ENCODE measurements around the gene KHDC4. TPM values are rescaled to one million over a fixed set of nuclear protein-coding genes. Genes with fewer than 3 reads are reported as not detected.
A peak's percentile ranks its signal among the peaks of the same experiment; 100 is the strongest.

KHDC4 gene
- total and polyA plus RNA-seq, 2 experiments from 2014 or later: 47.1 to 57.7 TPM

DNA sequence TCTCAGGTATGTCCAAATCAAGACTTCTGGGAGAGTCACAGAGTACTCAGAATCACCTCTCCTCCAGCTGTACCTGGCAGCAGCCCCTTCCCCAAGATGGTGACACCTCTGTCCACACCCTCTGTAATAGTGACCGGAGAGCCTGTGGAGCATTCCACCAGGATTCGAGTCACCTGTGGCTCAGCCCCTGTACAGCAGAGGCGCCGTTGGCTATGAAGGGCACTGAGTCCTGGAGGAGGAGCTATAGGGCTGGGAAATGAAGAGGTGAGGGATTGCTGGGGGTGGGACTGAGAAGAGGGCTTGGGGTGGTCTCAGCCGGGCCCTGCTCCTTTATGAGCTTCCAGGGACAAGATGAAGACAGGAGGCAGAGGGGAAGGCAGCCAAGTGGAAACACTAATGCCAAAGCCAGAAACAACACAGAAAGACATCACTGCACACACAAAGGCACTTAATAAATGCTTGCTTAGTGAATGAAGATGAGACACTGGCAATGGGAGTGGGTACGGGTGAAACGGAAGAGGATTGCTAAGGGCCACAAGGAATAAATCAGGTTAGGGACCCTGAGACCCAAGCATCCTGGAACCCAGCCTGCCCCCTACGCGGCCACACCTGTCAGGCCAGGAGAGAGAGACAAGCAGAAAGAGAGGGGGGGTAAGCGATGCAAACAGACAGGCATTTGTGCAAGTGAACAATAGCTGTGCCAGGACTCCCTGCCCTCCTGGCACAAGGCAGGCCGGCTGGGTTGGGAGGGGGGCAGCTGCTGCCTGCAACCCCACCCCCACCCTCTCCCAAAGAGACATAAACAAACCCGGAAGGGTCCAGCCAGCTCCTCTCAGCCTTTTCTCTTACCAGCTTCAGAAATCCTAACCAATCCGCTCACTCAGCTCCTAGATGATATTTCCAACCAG lies 40.2 kb upstream of the KHDC4 start:
- Mint-ChIP-seq H3K27me3 (ENCODE audit: insufficient read depth, low read depth, poor library complexity) (peaks cover 23% of the 10 kb centered on the region), H3K4me1 (peaks cover 71% of the 10 kb centered on the region), H3K27ac (peak overlapping the region; percentile 60; the same call in 1 of the 2 replicates), H3K36me3 (ENCODE audit: low read depth) (peaks cover 11% of the 10 kb centered on the region; the same call in 2 of the 3 replicates), H3K4me3 (peak overlapping the region; percentile 84), H3K9me3 (no peaks in the 10 kb centered on the region)
- H3K79me2 ChIP-seq (replicated peaks; ENCODE audit: insufficient read depth): peaks cover 83% of the 10 kb centered on the region
- peaks cover 18% of the 10 kb centered on the region for H3F3A ChIP-seq (replicated peaks; ENCODE audit: low read depth)
- H3K4me2 ChIP-seq: peak overlapping the region; percentile 82
- DNase-seq (ENCODE audit: low spot score): no peak
- no peak overlapping the region for H3K27ac ChIP-seq (ENCODE audit: low read depth)
- H2AFZ ChIP-seq: no peak overlapping the region
- peaks cover 66% of the 10 kb centered on the region for H3K4me1 ChIP-seq (ENCODE audit: insufficient read depth)
- no peaks in the 10 kb centered on the region for H3K27me3 ChIP-seq (ENCODE audit: insufficient read depth)
- H3K9me2 ChIP-seq (ENCODE audit: insufficient read depth): no peaks in the 10 kb centered on the region
- no peak for ATAC-seq
- peak overlapping the region; percentile 96; the same call in 1 of the 2 replicates for H3K4me3 ChIP-seq
- no peaks in the 10 kb centered on the region for H3K36me3 ChIP-seq (ENCODE audit: insufficient read depth)
- TF ChIP-seq ETS1 (IDR thresholded peaks at IDR 0.05) (no peak), EZH2phosphoT487 (IDR thresholded peaks at IDR 0.05; ENCODE audit: unreplicated experiment) (no peak), CTCF (conservative IDR thresholded peaks at IDR 0.05; ENCODE audit: low read depth in 2 of 2) (peak; percentile 17 to 31; a peak in 3 of 4 replicates)
- peaks cover 61% of the 10 kb centered on the region for H4K20me1 ChIP-seq (replicated peaks; ENCODE audit: insufficient read depth)

DNA sequence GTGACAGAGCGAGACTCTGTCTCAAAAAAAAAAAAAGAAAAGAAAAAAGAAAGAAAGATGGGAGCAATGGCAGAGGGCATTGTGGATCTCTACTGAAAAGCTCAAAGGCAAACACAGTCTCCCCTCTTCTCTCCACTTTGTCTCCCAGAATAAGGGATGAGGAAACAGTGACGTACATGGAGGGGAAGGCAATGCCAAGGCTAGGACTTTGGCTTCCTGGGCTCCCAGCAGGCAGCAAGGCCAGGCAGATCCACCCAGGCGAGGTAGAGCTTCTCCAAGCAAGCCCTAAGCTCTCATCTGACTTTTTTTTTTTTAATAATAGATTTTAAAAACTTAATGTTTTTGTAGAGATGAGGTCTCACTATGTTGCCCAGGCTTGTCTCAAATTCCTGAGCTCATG lies 39.5 kb upstream of the KHDC4 start:
- Histone ChIP-seq H3K27me3 (ENCODE audit: insufficient read depth) (no peaks in the 10 kb centered on the region), H3K4me1 (ENCODE audit: insufficient read depth) (peaks cover 65% of the 10 kb centered on the region), H3K27ac (ENCODE audit: low read depth) (no peak overlapping the region), H3K79me2 (replicated peaks; ENCODE audit: insufficient read depth) (peaks cover 90% of the 10 kb centered on the region), H4K20me1 (replicated peaks; ENCODE audit: insufficient read depth) (peaks cover 61% of the 10 kb centered on the region), H2AFZ (no peak overlapping the region), H3K9me2 (ENCODE audit: insufficient read depth) (no peaks in the 10 kb centered on the region), H3K4me3 (no peak overlapping the region), H3K4me2 (no peak overlapping the region), H3K36me3 (ENCODE audit: insufficient read depth) (no peaks in the 10 kb centered on the region), H3F3A (replicated peaks; ENCODE audit: low read depth) (0 out of 2 replicates have a peak, but pooled peaks cover 11% of the 10 kb centered on the region)
- H3K27me3 Mint-ChIP-seq (ENCODE audit: insufficient read depth, low read depth, poor library complexity): peaks cover 27% of the 10 kb centered on the region
- peaks cover 16% of the 10 kb centered on the region for H3K36me3 Mint-ChIP-seq (ENCODE audit: low read depth)
- no peaks in the 10 kb centered on the region for H3K9me3 Mint-ChIP-seq
- ATAC-seq: no peak
- DNase-seq (ENCODE audit: low spot score): no peak
- H3K4me3 Mint-ChIP-seq: no peak overlapping the region
- H3K4me1 Mint-ChIP-seq: peaks cover 76% of the 10 kb centered on the region
- H3K27ac Mint-ChIP-seq: no peak overlapping the region
- TF ChIP-seq POLR2AphosphoS5 (IDR thresholded peaks at IDR 0.05; ENCODE audit: low read depth) (no peak), EZH2phosphoT487 (IDR thresholded peaks at IDR 0.05; ENCODE audit: unreplicated experiment) (no peak), ETS1 (IDR thresholded peaks at IDR 0.05) (no peak), EZH2 (IDR thresholded peaks at IDR 0.05; ENCODE audit: low read depth, unreplicated experiment) (no peak), JUNB (IDR thresholded peaks at IDR 0.05; ENCODE audit: unreplicated experiment) (no peak), CTCF (conservative IDR thresholded peaks at IDR 0.05; ENCODE audit: low read depth in 2 of 2) (no peak), NANOG (IDR thresholded peaks at IDR 0.05; ENCODE audit: borderline replicate concordance) (no peak), ZNF114 (CRISPR knock-in tag; IDR thresholded peaks at IDR 0.05) (no peak), STAT1 (IDR thresholded peaks at IDR 0.05; ENCODE audit: unreplicated experiment) (no peak)
- TF ChIP-seq, protein P1, sequence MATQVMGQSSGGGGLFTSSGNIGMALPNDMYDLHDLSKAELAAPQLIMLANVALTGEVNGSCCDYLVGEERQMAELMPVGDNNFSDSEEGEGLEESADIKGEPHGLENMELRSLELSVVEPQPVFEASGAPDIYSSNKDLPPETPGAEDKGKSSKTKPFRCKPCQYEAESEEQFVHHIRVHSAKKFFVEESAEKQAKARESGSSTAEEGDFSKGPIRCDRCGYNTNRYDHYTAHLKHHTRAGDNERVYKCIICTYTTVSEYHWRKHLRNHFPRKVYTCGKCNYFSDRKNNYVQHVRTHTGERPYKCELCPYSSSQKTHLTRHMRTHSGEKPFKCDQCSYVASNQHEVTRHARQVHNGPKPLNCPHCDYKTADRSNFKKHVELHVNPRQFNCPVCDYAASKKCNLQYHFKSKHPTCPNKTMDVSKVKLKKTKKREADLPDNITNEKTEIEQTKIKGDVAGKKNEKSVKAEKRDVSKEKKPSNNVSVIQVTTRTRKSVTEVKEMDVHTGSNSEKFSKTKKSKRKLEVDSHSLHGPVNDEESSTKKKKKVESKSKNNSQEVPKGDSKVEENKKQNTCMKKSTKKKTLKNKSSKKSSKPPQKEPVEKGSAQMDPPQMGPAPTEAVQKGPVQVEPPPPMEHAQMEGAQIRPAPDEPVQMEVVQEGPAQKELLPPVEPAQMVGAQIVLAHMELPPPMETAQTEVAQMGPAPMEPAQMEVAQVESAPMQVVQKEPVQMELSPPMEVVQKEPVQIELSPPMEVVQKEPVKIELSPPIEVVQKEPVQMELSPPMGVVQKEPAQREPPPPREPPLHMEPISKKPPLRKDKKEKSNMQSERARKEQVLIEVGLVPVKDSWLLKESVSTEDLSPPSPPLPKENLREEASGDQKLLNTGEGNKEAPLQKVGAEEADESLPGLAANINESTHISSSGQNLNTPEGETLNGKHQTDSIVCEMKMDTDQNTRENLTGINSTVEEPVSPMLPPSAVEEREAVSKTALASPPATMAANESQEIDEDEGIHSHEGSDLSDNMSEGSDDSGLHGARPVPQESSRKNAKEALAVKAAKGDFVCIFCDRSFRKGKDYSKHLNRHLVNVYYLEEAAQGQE (IDR thresholded peaks at IDR 0.05; ENCODE audit: unreplicated experiment): no peak

Data from GM23338 (cell line).